KOPT-K1 (cell line): ENCODE results near the gene TEAD4.
"Not testable (repeated sequence)": the region's sequence is repeated elsewhere in the genome, so short reads cannot be mapped to it uniquely, and the experiment has no call there.

ENCODE experiments used
- H3K27ac ChIP-seq: fragments of 200-600 bp; sonication (generic); 2 replicates; pipeline ENCODE4 v1.5.1; 2016; ENCODE audit warnings: antibody characterized with exemption, mild to moderate bottlenecking, low read depth, low read length; ENCODE audit not compliant: poor library complexity, severe bottlenecking
- H3K36me3 ChIP-seq: fragments of 200-600 bp; sonication (generic); 2 replicates; pipeline ENCODE4 v1.5.1; 2017; ENCODE audit warnings: antibody characterized with exemption, mild to moderate bottlenecking, low read length, moderate library complexity; ENCODE audit not compliant: insufficient read depth
- H3K9me3 ChIP-seq: fragments of 200-600 bp; sonication (generic); 2 replicates; pipeline ENCODE4 v1.5.1; 2017; ENCODE audit warnings: antibody characterized with exemption, low read length, mild to moderate bottlenecking; ENCODE audit not compliant: insufficient read depth, poor library complexity, severe bottlenecking

Gene TEAD4

DNA sequence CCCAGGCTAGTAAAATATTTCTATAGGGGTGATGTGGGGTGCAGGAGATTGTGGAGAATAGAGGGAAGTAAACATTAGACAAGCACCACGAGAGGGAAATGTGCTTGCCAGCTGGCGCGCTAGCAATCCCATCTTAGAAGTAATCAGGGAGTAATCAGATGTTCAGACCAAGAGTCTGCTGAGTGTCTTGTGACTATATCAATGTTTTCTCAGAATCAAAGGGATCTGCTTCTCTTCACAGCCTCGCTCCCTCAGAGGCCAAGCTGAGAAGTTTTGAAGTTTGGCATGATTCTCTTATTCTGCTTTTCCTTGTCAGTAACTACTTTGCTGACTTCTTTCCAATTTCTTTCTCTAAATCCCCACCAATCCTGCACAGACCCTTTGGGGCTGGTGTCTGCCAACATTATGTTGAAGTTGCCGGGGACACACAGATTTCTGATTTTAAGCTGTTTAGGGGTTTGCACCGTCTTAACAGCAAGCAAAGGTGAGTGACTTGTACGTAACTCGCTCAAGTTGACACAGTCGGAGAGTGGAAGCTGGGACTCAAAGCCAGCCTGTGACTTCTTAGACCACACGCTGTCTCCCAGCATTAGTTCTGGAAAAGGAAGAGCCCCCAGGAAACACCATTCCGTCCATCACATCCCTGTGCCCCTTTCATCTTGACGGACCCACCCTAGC lies 96.0 kb downstream of the TEAD4 start:
- Histone ChIP-seq H3K9me3 (no peaks in the 10 kb centered on the region), H3K27ac (no peak overlapping the region), H3K36me3 (no peaks in the 10 kb centered on the region)

DNA sequence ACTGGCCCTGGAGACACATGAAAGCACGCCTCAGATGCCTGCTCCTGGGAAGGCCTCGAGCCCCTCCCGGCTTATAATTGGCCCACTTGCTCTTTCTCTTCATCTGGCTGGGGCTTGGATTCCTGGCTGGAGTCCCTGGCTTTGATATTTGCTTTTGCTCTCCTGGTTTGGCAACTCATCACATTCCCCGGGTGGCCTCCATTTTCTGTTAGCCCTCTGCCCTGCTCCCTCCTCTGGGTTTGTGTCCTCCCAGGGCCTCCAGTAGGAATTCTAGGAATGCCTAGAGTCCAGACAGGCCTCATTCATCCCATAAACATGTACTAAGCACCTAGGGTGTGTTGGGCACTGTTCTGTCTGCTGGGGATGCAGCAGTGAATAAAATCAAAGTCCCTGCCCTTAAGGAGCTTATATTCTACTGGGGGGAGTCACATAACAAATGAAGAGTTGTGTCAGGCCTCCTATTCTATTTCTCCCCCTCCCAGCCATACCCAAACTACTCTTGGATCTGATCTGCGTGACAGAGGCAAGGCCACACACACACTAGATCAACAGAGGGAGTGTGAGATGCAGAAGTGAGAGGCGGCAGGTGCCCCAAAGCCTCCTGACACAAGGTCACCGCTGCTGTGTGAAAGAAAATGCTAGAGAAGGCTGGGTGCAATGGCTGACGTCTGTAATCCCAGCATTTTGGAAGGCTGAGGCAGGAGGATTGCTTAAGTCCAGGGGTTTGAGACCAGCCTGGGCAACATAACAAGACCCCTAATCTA lies 96.7 kb downstream of the TEAD4 start:
- Histone ChIP-seq H3K9me3 (no peaks in the 10 kb centered on the region), H3K36me3 (no peaks in the 10 kb centered on the region), H3K27ac (no peak overlapping the region)

GRCh38 chr12:3061059-3061458 lies 101.9 kb downstream of the TEAD4 start:
- no peaks in the 10 kb centered on the region for H3K36me3 ChIP-seq
- H3K9me3 ChIP-seq: peaks cover 14% of the 10 kb centered on the region
- H3K27ac ChIP-seq: no peak overlapping the region

- peaks cover 14% of the 10 kb centered on the region for H3K9me3 ChIP-seq
- no peak overlapping the region for H3K27ac ChIP-seq
- H3K36me3 ChIP-seq: no peaks in the 10 kb centered on the region
Measured at GRCh38 chr12:3061501-3062215, 102.5 kb downstream of the TEAD4 start.

DNA sequence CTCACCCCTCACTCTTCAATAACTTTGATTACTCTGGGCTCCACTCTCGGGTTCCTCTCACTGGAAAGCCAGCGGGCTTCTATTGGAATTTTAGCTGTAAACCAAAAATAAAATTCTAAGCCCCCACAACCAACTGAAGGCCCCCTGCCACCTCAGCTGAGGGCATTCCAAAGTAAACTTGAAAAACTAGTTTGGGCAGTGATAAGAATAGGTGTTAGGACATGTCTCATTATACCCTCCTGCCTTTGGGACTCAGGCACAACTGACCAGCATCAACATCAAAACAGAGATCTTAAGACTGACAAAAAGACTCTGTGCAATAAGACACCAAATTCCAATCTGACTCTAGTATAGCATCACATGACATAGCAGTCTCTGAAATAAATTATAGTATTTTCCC lies 106.1 kb downstream of the TEAD4 start:
- Histone ChIP-seq H3K36me3 (no peaks in the 10 kb centered on the region), H3K9me3 (peaks cover 14% of the 10 kb centered on the region)

DNA sequence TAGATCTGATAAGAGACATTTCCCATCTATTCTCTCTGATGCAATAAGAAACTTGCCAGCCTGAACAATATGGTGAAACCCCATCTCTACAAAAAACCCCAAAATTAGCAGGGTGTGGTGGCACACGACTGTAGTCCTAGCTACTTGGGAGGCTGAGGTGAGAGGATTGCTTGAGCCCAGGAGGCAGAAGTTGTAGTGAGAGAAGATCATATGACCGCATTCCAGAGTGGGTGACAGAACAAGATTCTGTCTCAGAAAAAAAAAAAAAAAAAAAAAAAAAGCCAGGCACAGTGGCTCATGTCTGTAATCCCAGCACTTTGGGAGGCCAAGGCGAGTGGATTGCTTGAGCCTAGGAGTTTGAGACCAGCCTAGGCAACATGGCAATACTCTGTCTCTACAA lies 106.6 kb downstream of the TEAD4 start:
- H3K27ac ChIP-seq, H3K36me3 ChIP-seq: not testable (repeated sequence)
- peaks cover 14% of the 10 kb centered on the region for H3K9me3 ChIP-seq

More for the DNA sequence above, 106.1 kb downstream of the TEAD4 start:
- no peak overlapping the region for H3K27ac ChIP-seq

GRCh38 chr12:3069714-3070113 lies 110.5 kb downstream of the TEAD4 start:
- H3K36me3 ChIP-seq: no peaks in the 10 kb centered on the region
- H3K9me3 ChIP-seq: peaks cover under 1% of the 10 kb centered on the region
- H3K27ac ChIP-seq: no peak overlapping the region

GRCh38 chr12:3071107-3071506 lies 111.9 kb downstream of the TEAD4 start:
- Histone ChIP-seq H3K27ac (no peak overlapping the region), H3K36me3 (no peaks in the 10 kb centered on the region), H3K9me3 (no peaks in the 10 kb centered on the region)

DNA sequence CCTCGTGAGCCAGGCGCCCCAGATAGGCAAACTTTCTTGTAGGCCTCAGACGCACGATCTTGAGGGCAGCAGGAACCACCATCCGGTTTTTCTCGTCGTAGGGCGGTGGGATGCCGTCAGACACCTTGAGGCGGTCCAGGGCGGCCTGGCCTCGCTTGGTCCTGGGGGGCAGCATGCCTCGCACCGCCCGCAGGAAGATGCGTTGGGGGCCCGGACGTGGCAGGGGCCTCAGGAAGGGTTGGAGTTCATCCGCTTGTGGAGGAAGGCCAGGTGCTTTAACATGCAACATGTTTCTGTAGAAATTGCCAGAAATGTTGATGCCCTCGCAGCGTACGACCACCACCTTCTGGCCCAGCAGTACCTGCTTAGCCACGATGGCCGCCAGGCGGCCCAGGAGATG lies 112.5 kb downstream of the TEAD4 start:
- H3K36me3 ChIP-seq: no peaks in the 10 kb centered on the region

DNA sequence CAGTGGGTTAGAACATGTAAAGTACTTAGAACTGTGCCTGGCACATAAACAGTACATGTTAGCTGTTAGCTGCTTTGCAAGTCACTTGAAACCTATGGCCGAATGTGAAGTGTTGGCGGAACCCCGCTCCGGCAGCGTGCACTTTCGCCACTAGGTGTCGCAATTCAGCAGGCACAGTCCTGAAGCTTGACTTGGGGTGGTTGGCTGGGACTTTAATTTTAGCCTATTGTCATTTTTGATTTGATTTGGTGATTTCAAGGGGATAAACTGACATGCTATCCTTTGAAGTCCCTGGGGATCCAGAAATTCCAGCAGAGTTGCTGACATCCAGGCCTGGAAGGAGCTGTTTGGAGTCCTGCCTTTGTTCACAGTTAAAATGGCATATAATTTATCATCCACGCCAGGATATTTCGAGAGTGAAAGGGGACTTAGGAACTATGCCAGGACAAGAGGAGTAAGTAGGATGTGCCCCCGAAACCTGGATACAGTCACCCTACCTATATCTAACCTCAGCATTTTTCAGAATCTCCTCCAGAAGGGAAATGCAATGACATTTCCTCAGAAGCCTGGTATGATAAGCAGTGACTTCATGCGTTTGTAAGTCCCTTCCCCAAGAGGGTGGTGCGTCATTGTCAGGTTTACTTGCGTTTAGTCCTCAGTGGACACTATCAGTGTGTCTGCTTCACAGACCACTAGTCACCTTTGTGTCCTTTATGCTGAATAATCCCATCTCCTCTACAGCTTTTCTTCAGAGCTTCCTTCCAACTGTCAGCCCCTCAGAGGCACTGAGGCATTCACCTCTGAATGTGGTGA lies 114.4 kb downstream of the TEAD4 start:
- H3K9me3 ChIP-seq: no peaks in the 10 kb centered on the region
- H3K36me3 ChIP-seq: no peaks in the 10 kb centered on the region

More for the DNA sequence above, 112.5 kb downstream of the TEAD4 start:
- Histone ChIP-seq H3K9me3 (no peaks in the 10 kb centered on the region), H3K27ac (no peak overlapping the region)

DNA sequence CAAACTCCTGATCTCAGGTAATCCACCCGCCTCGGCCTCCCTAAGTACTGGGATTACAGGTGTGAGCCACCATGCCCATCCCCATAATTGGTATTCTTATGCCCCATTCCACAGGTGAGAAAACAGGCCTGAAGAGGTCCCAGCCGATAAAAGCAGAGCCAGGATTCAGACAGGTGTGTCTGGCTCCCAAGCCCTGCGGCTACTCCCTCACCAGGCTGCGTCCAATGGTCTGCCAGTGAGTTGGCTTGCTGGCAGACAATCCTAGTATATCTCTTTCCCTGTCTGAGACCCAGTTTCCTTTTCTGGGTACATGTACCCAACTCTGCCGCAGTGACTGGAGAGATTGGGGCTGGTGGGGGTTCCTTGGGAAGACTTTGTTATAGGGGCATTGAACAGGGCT lies 116.1 kb downstream of the TEAD4 start:
- H3K27ac ChIP-seq: no peak overlapping the region
- H3K9me3 ChIP-seq: no peaks in the 10 kb centered on the region
- no peaks in the 10 kb centered on the region for H3K36me3 ChIP-seq

More for the DNA sequence above, 114.4 kb downstream of the TEAD4 start:
- no peak overlapping the region for H3K27ac ChIP-seq

DNA sequence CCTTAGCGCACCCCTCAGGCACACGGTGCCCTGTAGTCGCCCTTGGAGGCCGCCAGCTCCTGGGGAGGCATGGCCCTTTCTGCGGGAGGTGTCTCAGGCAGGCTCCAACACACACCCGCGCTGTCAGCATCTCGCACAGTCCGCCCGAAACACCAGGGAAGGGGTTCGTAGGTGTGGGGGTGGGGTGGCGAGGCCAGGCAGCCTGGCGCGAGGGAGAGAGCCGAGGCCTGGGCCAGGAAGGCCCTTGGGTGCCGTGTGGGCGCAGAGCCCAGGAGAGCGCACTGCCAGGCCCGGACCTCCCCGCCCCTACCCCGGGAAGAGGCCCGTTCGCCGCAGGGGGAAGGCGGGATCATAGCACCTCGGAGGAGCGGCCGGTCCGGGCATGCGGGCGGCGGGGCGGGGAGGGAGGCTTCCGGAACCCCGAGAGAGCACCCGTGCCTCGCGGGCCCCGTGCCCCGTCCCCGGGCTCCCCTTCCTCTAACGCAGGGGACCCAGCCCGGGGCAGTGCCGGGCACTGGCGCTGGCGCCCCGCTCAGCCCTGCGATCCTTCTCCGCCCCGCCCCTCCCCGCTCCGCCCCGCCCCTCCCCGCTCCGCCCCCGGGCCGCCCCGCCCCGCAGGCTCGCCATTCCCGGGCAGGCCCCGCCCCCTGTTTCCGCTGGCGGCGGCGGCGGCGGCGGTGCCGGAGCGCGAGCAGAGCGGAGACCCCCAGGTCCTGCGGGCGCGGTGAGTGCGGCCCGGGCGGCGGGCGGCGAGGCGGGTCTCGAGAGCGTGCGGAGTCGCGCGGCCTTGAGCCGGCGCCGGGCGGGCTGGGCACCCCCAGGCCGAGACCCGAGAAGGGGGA lies 117.8 kb downstream of the TEAD4 start, which contains the start of gene TSPAN9:
TSS of gene TSPAN9 (plus strand) at position 650 of the 842 bp plus-strand sequence. CDS start 123,815 bp downstream, outside the sequence.
- Histone ChIP-seq H3K27ac (no peak within 1 kb of the TSS), H3K36me3 (no peaks in the 10 kb centered on the region), H3K9me3 (no peaks in the 10 kb centered on the region)

- H3K36me3 ChIP-seq: no peaks in the 10 kb centered on the region
- no peak overlapping the region for H3K27ac ChIP-seq
- H3K9me3 ChIP-seq: no peaks in the 10 kb centered on the region
Measured at GRCh38 chr12:3077572-3078081, 118.4 kb downstream of the TEAD4 start.
